Iris pigment epithelial cell (primary cell): ENCODE data around the gene ITSN1.
"Not testable (repeated sequence)": the region's sequence is repeated elsewhere in the genome, so short reads cannot be mapped to it uniquely, and the experiment has no call there.

Experiments used
- DNase-seq: peaks from one replicate; pipeline ENCODE4 v3.0.0-alpha.2; 2011; ENCODE audit warnings: low read depth

Gene ITSN1

GRCh38 chr21:33651965-33652680, 9.8 kb downstream of the ITSN1 start:
- no peak for DNase-seq

GRCh38 chr21:33654412-33654811, 12.1 kb downstream of the ITSN1 start:
- no peak for DNase-seq

GRCh38 chr21:33655588-33656221, 13.4 kb downstream of the ITSN1 start:
- DNase-seq, result peak; percentile 97

- peak; percentile 46 for DNase-seq
Observed at GRCh38 chr21:33657124-33657820, 15.0 kb downstream of the ITSN1 start.

- DNase-seq, result no peak
Observed at GRCh38 chr21:33658919-33659567, 16.7 kb downstream of the ITSN1 start.

GRCh38 chr21:33659568-33659949, 17.3 kb downstream of the ITSN1 start:
- DNase-seq, result no peak

- DNase-seq, result no peak
Observed at GRCh38 chr21:33660406-33660805, 18.1 kb downstream of the ITSN1 start.

- peak; percentile 49 for DNase-seq
Observed at GRCh38 chr21:33661146-33661545, 18.8 kb downstream of the ITSN1 start.

- DNase-seq, result no peak
Observed at GRCh38 chr21:33662046-33662445, 19.7 kb downstream of the ITSN1 start.

GRCh38 chr21:33663241-33663640, 20.9 kb downstream of the ITSN1 start:
- no peak for DNase-seq

GRCh38 chr21:33664135-33664534, 21.8 kb downstream of the ITSN1 start:
- no peak for DNase-seq

- DNase-seq, result peak; percentile 64
Observed at GRCh38 chr21:33666153-33666552, 23.9 kb downstream of the ITSN1 start.

GRCh38 chr21:33667636-33668035, 25.3 kb downstream of the ITSN1 start:
- DNase-seq, result no peak

- peak; percentile 63 for DNase-seq
Observed at GRCh38 chr21:33668180-33668579, 25.9 kb downstream of the ITSN1 start.

- DNase-seq, result no peak
Observed at GRCh38 chr21:33668620-33669019, 26.3 kb downstream of the ITSN1 start.

- DNase-seq, result no peak
Observed at GRCh38 chr21:33670076-33670978, 28.0 kb downstream of the ITSN1 start.

GRCh38 chr21:33673473-33673872, 31.2 kb downstream of the ITSN1 start:
- DNase-seq, result no peak

- no peak for DNase-seq
Observed at GRCh38 chr21:33674226-33674625, 31.9 kb downstream of the ITSN1 start.

GRCh38 chr21:33676666-33677065, 34.4 kb downstream of the ITSN1 start:
- not testable (repeated sequence) for DNase-seq

- no peak for DNase-seq
Observed at GRCh38 chr21:33677450-33677849, 35.1 kb downstream of the ITSN1 start.

GRCh38 chr21:33680870-33681269, 38.6 kb downstream of the ITSN1 start:
- no peak for DNase-seq
